Endometrial microvascular endothelial cells (primary cell): ENCODE results near the gene BOLA3. TPM values are rescaled to one million over a fixed set of nuclear protein-coding genes. Genes with fewer than 3 reads are reported as not detected.

ENCODE experiments used
- in situ Hi-C: cut with HindIII; loops from 2 replicates; pipeline ENCODE4 v1.10.0; 2017; ENCODE audit warnings: low sequenced_read_pairs, low pct_unique_long_range_greater_than_20kb; ENCODE audit errors: inconsistent ontology term
- total RNA-seq: library from RNA; depleted of rRNA; stranded (reverse); fragments of >200 nt; gene quantifications from one replicate; pipeline ENCODE4 v1.2.3, GENCODE V29; 2015; ENCODE audit errors: inconsistent ontology term

Gene BOLA3
- total RNA-seq, 1 donor from 2014 or later: 81.4 TPM

DNA sequence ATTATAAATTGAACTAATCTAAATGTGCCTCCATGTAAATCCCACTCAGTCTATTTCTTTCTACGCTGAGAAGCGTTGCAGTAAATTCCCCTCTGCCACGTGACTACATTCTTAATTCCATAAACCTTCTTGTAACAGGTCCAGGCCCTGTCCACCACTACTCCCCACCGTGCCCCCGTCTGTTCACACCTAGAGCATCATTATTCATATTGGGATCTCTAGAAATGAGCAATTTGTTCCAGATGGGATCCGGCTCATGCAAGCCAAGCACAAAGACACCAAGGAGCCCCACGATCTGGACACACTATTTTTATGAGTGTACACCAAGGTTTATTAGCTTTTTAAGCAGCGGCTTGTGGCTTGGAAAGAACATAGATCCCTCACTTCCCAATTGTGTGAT is 38.2 kb downstream of the BOLA3 start:
- in situ Hi-C loops: no loop called here

DNA sequence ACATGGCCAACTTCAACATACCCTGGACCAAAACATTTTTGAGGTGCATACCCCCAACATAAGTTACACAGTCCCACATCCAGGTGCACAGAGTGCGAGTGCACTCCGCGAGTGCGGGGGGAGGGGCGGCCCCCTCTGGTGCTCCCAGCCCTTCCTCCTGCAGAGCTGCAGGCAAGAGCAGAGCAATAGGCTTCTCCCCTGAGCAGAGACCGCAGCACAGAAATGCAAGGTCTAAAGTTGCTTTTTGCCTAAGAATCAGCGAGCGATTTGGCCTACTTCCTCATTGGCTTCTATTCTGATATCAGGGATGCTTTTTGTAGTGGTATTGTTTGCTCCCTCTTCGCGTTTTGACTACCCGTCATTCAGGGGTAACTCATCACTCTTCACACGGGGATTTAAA is 40.6 kb downstream of the BOLA3 start:
- in situ Hi-C loops: no loop called here

- in situ Hi-C loops: no loop called here
These were observed 42.3 kb downstream of the BOLA3 start for GRCh38 chr2:74105413-74105812.

GRCh38 chr2:74104839-74105238 is 42.9 kb downstream of the BOLA3 start:
- in situ Hi-C loops: no loop called here

GRCh38 chr2:74103763-74104162 is 43.9 kb downstream of the BOLA3 start:
- in situ Hi-C loops: no loop called here

DNA sequence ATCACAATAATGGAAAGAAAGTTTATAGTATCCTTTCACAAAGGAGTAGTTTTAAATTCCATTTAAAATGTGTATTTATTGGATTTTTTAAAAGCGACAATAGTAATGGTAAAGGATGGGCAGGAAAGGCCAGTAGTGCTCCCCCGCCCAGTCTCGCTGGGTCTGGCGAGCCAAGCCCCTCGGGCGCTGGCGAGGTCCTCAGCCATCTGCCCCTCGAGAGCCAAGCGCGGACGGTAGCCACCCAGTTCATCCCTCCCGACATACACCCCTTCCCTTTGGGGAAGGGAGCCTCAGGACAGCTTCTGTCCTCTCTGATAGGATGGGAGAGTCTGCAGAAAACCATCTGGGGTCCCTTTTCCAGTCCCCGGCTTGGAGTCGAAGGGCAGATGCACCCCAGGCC is 45.2 kb downstream of the BOLA3 start:
- in situ Hi-C loops: no loop called here

DNA sequence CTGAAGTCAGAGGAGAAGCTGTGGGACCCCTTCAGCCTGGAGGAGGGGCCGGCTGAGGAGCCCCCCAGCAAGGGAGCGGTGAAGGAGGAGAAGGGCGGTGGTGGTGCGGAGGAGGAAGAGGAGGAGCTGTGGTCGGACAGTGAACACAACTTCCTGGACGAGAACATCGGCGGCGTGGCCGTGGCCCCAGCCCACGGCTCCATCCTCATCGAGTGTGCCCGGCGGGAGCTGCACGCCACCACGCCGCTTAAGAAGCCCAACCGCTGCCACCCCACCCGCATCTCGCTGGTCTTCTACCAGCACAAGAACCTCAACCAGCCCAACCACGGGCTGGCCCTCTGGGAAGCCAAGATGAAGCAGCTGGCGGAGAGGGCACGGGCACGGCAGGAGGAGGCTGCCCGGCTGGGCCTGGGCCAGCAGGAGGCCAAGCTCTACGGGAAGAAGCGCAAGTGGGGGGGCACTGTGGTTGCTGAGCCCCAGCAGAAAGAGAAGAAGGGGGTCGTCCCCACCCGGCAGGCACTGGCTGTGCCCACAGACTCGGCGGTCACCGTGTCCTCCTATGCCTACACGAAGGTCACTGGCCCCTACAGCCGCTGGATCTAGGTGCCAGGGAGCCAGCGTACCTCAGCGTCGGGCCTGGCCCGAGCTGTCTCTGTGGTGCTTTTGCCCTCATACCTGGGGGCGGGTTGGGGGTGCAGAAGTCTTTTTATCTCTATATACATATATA is 46.0 kb downstream of the BOLA3 start:
- in situ Hi-C loops: no loop called here

GRCh38 chr2:74100254-74101216 is 47.2 kb downstream of the BOLA3 start:
- in situ Hi-C loops: no loop called here

- in situ Hi-C loops: no loop called here
These were observed 47.9 kb downstream of the BOLA3 start for GRCh38 chr2:74099835-74100234.

GRCh38 chr2:74099271-74099670 is 48.4 kb downstream of the BOLA3 start:
- in situ Hi-C loops: no loop called here

GRCh38 chr2:74097574-74097973 is 50.1 kb downstream of the BOLA3 start:
- in situ Hi-C loops: no loop called here

GRCh38 chr2:74096052-74096451 is 51.7 kb downstream of the BOLA3 start:
- in situ Hi-C loops: no loop called here

- in situ Hi-C loops: no loop called here
These were observed 52.1 kb downstream of the BOLA3 start for GRCh38 chr2:74095632-74096031.

DNA sequence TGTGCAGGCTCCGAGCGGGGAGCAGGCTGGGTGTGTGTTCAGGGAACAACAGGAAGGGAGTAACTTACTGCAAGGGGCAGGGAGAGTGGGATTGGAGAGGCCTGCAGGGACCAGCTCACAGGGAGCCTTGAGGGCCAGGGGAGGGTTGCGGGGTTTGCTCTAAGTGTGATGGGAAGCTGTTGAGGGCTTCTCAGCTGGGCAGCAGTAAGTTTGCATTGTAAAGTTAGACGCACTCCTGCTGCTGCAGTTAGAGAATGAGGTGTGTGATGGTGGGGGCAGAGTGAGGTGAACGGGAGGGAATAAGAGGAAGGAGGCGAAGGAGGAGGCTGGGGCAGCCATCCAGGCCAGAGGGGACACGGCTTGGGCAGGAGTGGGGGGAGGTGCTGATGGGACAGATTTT is 53.4 kb downstream of the BOLA3 start:
- in situ Hi-C loops: no loop called here

DNA sequence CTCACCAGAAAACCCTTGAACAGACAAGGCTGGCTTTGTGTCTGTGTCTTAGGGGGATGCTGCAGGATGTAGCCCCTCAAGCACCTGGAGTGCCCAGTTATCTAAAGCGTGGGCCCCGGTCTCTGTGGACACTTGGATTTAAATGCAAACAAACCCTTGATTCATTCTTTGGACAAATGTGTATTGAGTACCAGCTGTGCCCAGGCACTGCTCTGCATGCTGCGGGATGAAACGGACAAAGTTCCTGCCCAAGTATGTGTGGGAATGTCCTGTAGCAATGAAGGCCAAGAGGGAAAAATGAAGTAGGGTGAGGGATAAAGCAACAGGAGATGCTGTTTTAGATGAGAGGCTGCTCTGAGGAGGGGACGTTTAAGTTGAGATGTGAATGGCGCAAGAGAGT is 53.9 kb downstream of the BOLA3 start:
- in situ Hi-C loops: no loop called here

DNA sequence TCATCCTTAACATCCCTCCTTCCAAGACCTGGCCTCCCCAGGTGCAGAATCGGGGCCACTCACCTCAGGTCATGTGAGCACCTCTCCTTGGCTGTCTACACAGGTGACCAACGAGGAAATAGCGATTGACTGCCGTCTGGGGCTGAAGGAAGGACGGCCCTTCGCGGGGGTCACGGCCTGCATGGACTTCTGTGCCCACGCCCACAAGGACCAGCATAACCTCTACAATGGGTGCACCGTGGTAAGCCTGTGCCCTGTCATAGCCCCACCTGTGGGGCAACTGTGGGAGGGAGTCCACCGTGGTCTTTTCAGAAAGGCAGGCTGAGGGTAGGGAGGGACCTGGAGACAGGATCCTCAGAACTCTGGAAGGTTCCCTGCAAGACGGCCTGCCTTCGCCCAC is 54.3 kb downstream of the BOLA3 start:
- in situ Hi-C loops: no loop called here

- in situ Hi-C loops: no loop called here
These were observed 55.4 kb downstream of the BOLA3 start for GRCh38 chr2:74092275-74092674.

GRCh38 chr2:74091391-74091790 is 56.3 kb downstream of the BOLA3 start:
- in situ Hi-C loops: no loop called here

- in situ Hi-C loops: no loop called here
These were observed 57.6 kb downstream of the BOLA3 start for GRCh38 chr2:74089816-74090745.
